Rectal smooth muscle tissue (tissue), 1 donor: Measurements from ENCODE around the gene NFIA.

Source experiments
- H3K27ac ChIP-seq: one replicate; pipeline ENCODE4 v1.7.0; 2013; ENCODE audit warnings: low read depth, low read length, inconsistent platforms
- H3K27me3 ChIP-seq: one replicate; pipeline ENCODE4 v1.7.0; 2013; ENCODE audit warnings: low read length; ENCODE audit not compliant: control insufficient read depth, insufficient read depth
- H3K36me3 ChIP-seq: one replicate; pipeline ENCODE4 v1.7.0; 2013; ENCODE audit warnings: low read length; ENCODE audit not compliant: control insufficient read depth, insufficient read depth
- H3K4me1 ChIP-seq: one replicate; pipeline ENCODE4 v1.7.0; 2013; ENCODE audit warnings: low read length; ENCODE audit not compliant: control insufficient read depth, insufficient read depth
- H3K4me3 ChIP-seq: one replicate; pipeline ENCODE4 v1.7.0; 2013; ENCODE audit warnings: low read length
- H3K9ac ChIP-seq: one replicate; pipeline ENCODE4 v1.7.0; 2013; ENCODE audit warnings: low read length

The NFIA gene

GRCh38 chr1:61506944-61507500, 424.7 kb downstream of the NFIA start:
- no peaks in the 10 kb centered on the region for H3K4me1 ChIP-seq
- no peak overlapping the region for H3K9ac ChIP-seq
- no peaks in the 10 kb centered on the region for H3K36me3 ChIP-seq
- H3K27me3 ChIP-seq, result no peaks in the 10 kb centered on the region
- no peak overlapping the region for H3K27ac ChIP-seq
- no peak overlapping the region for H3K4me3 ChIP-seq
